Inflammatory macrophage treated with lipopolysaccharide for 4 hours (primary cell): ENCODE measurements around the gene CDC73.

Source experiments
- DNase-seq: peaks from one replicate; pipeline ENCODE4 v3.0.0-alpha.2; 2020

The CDC73 gene

GRCh38 chr1:193301746-193302145, 179.9 kb downstream of the CDC73 start:
- no peak for DNase-seq

- DNase-seq = no peak
These were observed 182.0 kb downstream of the CDC73 start for GRCh38 chr1:193303849-193304248.
